Measurements from ENCODE around the gene CCN5. TPM values are rescaled to one million over a fixed set of nuclear protein-coding genes. Genes with fewer than 3 reads are reported as not detected.

CCN5 gene
- total and polyA plus RNA-seq, 2 donors from 2014 or later: 0.41 to 3.1 TPM

DNA sequence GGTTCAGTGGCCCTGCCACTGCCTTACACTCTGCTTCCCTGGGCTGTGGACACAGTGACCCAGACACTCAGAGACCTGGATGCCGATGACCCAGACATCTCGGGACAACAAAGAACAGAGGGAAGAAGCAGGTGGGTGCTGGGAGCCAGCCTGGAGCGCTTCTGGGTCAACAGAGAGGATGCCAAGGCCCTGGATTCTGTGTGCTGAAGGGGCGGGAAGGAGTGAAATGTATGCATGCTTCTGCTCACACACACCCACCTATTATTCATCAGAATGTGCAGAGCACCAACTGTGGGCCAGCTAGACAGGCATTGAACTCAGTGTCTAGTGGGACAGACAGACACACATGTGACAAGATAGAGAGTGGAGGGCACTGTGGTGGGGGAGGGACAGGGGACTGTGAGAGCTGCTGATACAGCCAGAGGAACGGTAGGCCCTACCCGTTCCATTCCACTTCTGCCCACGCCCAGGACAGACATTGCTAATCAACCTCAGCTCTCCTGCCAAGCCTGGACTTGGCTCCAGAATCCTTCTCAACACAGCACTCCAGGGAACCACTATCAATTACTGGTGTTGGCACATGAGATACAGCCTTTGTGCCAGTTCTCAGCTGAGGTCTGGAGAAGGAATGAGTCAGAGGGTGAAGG, 50.7 kb downstream of the CCN5 start:
- Histone ChIP-seq H3K4me1 (ENCODE audit: control insufficient read depth in 2 of 3, insufficient read depth in 2 of 3, low read depth in 1 of 3, low read length in 3 of 3) (no peaks in the 10 kb centered on the region), H3K27me3 (ENCODE audit: control insufficient read depth, insufficient read depth, low read length) (no peaks in the 10 kb centered on the region), H3K27ac (ENCODE audit: low read depth in 2 of 2, low read length in 2 of 2) (no peak overlapping the region), H3K4me3 (ENCODE audit: low read length in 3 of 3) (no peak overlapping the region), H3K36me3 (ENCODE audit: control insufficient read depth in 2 of 3, insufficient read depth in 3 of 3, low read length in 3 of 3) (no peaks in the 10 kb centered on the region), H3K9ac (ENCODE audit: low read length in 3 of 3) (no peak overlapping the region), H3K9me3 (ENCODE audit: control insufficient read depth in 2 of 3, insufficient read depth in 1 of 3, low read length in 3 of 3) (no peaks in the 10 kb centered on the region)
- FAIRE-seq (no peak), DNase-seq (no peak)
- no peak for TF ChIP-seq CTCF (IDR thresholded peaks at IDR 0.05; ENCODE audit: borderline replicate concordance, extremely low read depth, insufficient read depth)
- intact Hi-C loops (cut with DNase I): no loop called here

- DNase-seq (no peak), FAIRE-seq (no peak)
- no peak overlapping the region for H3K27ac ChIP-seq (ENCODE audit: low read depth in 2 of 2, low read length in 2 of 2)
- no peaks in the 10 kb centered on the region for H3K4me1 ChIP-seq (ENCODE audit: control insufficient read depth in 2 of 3, insufficient read depth in 2 of 3, low read depth in 1 of 3, low read length in 3 of 3)
- H3K9me3 ChIP-seq (ENCODE audit: control insufficient read depth in 2 of 3, insufficient read depth in 1 of 3, low read length in 3 of 3): no peaks in the 10 kb centered on the region
- no peaks in the 10 kb centered on the region for H3K27me3 ChIP-seq (ENCODE audit: control insufficient read depth, insufficient read depth, low read length)
- intact Hi-C loops (cut with DNase I): no loop called here
- no peak for TF ChIP-seq CTCF (IDR thresholded peaks at IDR 0.05; ENCODE audit: borderline replicate concordance, extremely low read depth, insufficient read depth)
- H3K4me3 ChIP-seq (ENCODE audit: low read length in 3 of 3): no peak overlapping the region
- H3K36me3 ChIP-seq (ENCODE audit: control insufficient read depth in 2 of 3, insufficient read depth in 3 of 3, low read length in 3 of 3): no peaks in the 10 kb centered on the region
- no peak overlapping the region for H3K9ac ChIP-seq (ENCODE audit: low read length in 3 of 3)
These were observed 53.1 kb downstream of the CCN5 start for GRCh38 chr20:44768256-44768655.

DNA sequence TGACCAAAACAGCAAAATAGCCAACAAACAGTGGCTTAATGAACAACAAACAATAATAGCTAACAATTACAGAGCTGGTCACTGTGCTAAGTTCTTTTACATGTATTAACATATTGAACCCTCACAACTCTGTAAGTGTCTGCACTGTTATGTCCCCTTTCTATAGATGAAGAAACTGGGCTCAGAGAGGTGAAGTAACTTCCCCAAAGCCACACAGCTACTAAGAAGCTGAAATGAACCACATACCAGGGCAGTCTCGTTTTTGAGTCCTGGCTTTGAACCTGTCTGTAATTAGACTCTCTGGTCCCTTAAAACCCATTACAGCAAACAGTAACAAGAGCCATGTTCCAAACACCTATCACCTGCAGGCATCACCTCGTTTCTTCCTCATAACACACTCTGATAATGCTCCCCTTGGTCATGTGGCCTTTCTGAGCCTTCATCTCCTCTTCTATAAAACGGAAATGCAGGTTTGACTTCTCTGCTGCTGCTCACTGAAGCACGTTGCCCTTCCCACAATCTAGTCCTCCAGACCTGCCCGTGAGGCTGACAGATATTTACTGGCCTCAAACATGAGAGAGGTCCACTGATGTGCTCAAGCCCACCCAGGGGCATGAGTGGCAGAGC, 53.8 kb downstream of the CCN5 start:
- intact Hi-C loops (cut with DNase I): no loop called here
- no peak for TF ChIP-seq CTCF (IDR thresholded peaks at IDR 0.05; ENCODE audit: borderline replicate concordance, extremely low read depth, insufficient read depth)
- no peak for DNase-seq
- H3K9ac ChIP-seq (ENCODE audit: low read length in 3 of 3): no peak overlapping the region
- H3K4me1 ChIP-seq (ENCODE audit: control insufficient read depth in 2 of 3, insufficient read depth in 2 of 3, low read depth in 1 of 3, low read length in 3 of 3): no peaks in the 10 kb centered on the region
- H3K27me3 ChIP-seq (ENCODE audit: control insufficient read depth, insufficient read depth, low read length): no peaks in the 10 kb centered on the region
- FAIRE-seq: no peak
- H3K4me3 ChIP-seq (ENCODE audit: low read length in 3 of 3): no peak overlapping the region
- no peak overlapping the region for H3K27ac ChIP-seq (ENCODE audit: low read depth in 2 of 2, low read length in 2 of 2)
- no peaks in the 10 kb centered on the region for H3K9me3 ChIP-seq (ENCODE audit: control insufficient read depth in 2 of 3, insufficient read depth in 1 of 3, low read length in 3 of 3)
- H3K36me3 ChIP-seq (ENCODE audit: control insufficient read depth in 2 of 3, insufficient read depth in 3 of 3, low read length in 3 of 3): no peaks in the 10 kb centered on the region

Data from kidney (tissue), 14 donors.